GM21737 (cell line): ENCODE data around the gene MAGI2.

Source experiments
- ATAC-seq: cut with Tn5 transposase; IDR thresholded peaks from one replicate; pipeline ENCODE4 v1.9.1; 2021; ENCODE audit warnings: mild to moderate bottlenecking, moderate library complexity; ENCODE audit not compliant: unreplicated experiment

The MAGI2 gene

DNA sequence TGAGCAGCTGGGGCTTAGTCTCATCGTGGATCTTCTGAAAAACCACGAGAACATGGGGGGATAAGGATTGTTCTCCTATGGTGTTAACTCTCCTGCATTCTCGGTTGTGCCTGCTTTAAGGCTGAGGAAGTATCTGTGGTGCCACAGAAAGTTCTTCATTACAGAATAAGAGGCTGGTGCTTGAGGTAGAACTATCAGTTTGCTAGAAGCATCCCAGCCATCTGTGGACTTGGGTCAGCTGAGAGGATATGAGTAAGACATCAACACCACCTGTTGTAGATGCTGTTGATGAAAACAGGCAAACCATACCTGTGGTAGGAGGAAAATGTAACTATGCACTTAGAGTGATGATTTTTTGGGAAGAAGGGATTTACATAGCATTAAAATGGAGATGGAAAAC lies 1238.3 kb downstream of the MAGI2 start:
- ATAC-seq: no peak

DNA sequence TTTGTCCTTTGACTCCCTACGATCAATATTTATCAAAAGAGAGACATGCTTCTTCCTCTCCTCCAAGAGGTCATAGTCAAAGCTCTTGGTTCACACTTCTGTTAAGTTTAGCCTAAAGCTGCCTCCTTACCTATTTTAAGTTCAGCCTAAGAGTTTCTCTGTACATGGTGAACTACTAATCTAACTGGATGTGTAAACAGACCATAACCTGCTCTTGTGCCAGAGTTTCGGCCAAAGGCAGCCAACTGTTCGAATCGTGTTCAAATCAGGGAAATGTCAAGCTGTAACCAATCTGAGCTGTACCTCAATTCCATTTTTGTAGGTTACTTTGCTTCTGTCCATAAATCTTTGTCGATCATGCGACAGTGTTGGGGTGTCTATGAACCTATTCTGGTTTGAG lies 1240.1 kb downstream of the MAGI2 start:
- ATAC-seq: no peak

GRCh38 chr7:78212476-78213060 lies 1240.9 kb downstream of the MAGI2 start:
- no peak for ATAC-seq

DNA sequence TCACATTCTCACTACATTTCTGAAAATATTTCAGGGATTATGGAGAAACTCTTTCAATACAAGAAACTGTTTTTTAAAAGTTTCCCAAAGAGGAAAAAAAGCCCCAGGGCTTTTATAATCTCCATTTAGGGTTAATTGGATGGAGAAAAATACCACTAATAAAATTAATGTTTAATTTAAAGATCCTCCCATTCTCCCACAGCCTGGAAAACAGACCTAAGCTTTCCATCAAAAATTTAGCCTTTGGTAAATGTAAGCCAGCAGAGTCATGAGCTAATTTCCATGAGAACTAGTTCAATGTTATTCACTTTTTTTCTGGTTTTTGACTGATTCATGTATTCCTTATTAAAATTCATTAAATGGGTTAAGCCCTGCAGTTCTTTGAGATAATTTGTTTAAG lies 1246.2 kb downstream of the MAGI2 start:
- no peak for ATAC-seq

DNA sequence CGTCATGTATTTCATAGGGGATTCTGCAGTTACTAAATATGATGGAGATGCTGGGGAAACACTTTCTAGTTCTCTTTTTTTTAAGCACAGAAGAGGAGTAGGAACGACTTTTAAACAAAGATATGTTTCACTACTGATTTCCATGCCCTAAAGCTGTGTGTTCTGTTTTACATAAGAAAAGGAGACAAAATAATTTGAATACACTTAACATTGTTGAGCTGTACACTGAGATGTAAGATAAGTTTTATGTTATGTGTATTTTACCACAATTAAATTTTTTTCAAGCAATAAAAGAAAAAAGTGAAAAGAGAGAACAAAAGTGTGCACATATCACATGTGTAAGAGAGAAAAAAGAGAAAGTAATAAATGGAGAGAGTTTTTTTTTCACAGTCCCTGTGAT lies 1246.7 kb downstream of the MAGI2 start:
- no peak for ATAC-seq

GRCh38 chr7:78203042-78203720 lies 1250.3 kb downstream of the MAGI2 start:
- ATAC-seq: no peak

DNA sequence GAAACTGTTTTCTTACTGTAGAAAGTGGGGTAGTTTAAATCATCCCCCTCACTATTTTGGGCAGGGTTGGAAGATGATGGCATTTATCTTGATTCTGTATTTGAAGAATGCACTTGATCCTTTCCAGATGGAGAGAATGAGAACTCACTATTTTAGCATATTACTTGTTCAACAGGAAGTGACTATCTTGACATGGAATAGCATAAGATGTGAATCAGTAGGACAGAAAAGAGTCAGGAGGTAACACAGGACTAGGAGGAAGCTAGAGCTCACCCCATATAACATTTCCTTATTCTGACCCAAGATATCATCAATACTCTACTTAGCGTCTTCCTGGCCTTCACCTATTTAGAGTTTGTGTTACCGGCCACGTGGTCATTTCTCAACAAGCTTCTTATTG lies 1254.7 kb downstream of the MAGI2 start:
- no peak for ATAC-seq

- ATAC-seq: no peak
These were observed 1256.0 kb downstream of the MAGI2 start for GRCh38 chr7:78197447-78197846.

DNA sequence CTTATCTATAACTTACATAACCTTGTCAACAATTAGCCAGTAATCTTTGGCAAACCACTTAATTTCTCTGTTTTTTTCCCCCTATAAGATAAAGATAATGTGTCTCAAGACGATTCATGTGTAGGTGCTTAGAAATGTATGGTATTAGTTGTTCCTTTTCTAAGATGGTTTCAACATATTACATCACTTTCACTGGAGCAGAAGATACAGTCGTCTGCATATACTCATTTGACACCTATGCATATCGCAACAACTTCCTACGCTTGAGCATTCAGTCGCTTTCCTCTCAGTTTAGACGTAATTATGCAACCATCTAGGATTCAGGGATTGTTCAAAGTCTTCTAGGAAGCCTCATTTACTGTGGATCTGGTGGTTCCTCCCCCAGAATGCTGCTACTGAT lies 1258.2 kb downstream of the MAGI2 start:
- no peak for ATAC-seq

DNA sequence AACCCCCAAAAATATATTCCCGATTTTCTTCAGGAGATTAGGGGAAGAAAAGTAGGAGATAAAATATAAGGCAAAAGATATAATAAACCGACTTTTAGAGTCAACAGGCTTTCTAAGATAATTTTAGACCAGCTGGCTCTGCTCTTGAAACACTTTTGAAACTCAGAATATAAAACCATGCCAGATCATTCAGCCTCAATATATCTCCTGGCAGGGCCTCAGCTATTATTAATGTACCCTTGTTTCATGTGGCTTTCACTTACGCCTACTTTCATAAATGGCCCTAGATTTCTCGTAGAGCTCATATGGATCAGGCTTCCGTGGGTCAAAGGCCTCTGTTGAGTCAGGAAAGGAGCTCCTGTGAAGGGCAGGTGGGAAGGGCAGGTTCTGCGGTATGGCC lies 1258.9 kb downstream of the MAGI2 start:
- no peak for ATAC-seq

DNA sequence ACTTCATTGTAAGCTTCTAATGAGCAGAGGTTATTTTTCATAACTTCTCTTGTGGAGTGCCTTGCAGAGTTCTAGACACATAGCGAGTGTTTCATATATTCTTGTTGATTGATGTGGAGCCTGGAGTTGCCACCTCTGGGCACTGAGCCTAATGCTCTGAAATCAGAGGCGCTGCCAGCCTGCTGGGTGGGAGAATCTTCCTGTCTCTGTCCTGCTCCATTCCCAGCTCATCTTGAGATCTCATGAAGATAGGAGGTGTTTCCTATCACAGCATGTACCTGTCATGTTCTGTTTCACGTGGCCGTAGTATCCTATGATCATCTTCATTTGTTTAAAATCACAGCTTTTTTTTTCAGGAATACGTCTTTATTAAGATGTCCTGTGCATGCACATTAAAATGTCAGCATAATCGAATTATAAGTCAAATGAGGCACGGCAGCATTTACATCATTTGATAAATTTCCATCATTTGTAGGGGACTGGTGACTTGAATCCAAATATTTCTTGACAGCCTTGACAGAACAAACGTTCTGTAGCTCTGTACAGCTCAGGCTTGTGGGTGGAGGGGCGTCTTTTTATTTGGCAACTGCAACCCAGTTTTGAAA lies 1261.9 kb downstream of the MAGI2 start:
- ATAC-seq: no peak

DNA sequence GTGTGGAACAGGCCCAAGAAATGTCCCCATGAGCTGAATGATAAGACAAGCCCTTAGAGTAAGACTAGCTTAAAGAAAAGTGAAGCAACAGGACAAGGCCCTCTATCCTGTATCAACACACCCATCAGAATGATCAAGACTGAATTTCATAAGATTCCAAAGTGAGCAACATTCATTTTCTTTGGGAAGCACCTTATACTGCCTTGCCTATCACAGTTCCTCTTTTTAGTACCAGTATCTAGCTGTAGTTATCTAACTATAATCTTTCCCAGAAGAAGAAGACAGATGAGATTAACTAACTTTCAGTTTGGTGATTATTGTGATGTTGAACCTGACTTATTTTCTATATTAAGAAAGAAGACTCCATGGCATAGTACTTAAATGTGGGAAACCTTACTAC lies 1263.7 kb downstream of the MAGI2 start:
- no peak for ATAC-seq

DNA sequence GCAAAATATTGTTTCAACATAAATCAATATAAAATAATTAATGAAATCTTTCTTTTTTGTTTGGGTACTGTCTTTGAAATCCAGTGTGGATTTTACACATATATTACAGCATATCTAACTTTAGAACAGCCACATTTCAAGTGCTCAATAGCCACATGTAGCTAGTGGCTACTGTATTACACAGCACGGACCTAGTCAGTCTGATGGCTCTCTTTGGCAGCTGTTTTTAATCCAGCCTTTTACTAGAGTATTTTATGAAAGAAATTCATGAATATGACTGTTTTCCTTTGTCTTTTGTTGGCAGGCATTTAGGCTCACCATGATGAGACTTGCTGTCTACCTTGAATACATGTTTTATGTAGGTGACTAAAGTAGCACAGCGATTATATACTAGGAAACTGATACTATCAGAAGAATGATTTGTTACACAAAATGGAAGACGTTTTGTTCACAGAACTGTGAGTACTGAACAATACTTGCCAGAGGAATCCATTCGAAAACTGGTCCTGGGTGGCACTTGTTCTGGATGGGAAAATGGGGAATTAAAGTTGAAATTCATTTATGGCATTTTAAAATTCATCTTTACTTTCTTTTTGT lies 1268.2 kb downstream of the MAGI2 start:
- ATAC-seq: no peak

- ATAC-seq: no peak
These were observed 1269.2 kb downstream of the MAGI2 start for GRCh38 chr7:78184299-78184698.

DNA sequence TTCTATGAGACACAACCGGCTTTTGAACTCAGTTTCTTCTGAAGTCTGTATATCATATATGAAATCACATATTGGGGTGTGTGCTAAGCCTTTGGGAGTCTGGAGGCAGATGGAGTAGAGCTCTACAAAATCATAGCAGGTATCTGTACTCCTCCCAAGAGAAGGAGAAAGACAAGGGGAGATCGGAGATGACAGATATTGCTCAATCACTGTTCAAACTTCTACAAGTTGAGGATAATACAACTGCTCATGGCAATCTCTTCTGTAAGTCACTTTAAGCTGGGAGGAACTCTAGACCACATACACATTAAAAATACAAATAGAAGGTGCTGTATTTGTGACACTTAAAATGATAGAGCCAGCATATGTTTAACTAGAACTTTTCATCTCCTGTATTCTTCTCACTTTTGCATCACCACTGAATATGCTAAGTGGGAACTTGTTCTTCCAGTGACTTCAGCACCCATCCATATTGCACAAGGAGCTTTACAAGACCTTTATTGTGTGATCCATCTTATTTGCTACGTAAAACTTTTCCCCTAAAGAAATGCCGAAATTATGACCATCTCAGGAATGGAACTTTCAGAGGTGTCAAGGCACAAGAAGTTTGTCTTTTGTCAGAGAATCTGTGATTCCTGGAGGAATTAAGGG lies 1273.5 kb downstream of the MAGI2 start:
- no peak for ATAC-seq

DNA sequence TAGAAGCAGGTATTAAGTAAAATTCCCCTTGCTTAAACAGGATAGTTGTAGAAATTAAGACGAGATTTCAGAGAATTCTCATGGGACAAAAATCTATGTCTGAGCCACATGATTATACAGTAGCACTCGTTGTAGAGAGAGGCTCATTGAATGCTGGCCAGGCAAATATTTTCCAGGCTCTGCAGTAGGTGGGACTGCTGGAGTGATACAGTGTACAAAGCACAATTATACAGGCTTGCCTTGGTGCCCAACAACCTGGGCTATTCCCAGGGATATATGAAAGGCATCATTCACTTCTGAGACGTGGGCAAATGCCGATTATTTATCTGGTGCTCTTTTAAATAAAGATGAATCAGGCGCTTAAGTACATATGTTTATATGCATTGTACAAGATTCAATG lies 1274.3 kb downstream of the MAGI2 start:
- ATAC-seq: no peak

DNA sequence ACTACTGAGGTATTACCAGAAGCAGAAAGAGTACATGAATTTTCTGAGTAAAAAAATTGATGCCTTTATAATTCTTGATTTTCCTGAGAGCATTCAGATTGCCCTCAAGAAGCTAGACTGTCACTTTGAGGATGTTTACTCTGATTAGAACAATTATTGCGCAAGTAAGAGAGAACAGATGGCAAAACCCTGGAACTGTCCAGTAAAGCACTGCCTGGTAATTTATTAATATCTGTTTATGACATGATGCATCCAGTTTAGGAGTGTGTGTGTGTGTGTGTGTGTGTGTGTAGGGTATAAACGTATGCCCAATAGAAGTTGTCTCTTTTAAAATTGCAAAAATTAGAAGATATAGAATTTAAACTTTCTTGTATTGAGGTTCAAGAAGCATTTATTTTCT lies 1275.1 kb downstream of the MAGI2 start:
- no peak for ATAC-seq

- no peak for ATAC-seq
These were observed 1277.3 kb downstream of the MAGI2 start for GRCh38 chr7:78176171-78176570.

DNA sequence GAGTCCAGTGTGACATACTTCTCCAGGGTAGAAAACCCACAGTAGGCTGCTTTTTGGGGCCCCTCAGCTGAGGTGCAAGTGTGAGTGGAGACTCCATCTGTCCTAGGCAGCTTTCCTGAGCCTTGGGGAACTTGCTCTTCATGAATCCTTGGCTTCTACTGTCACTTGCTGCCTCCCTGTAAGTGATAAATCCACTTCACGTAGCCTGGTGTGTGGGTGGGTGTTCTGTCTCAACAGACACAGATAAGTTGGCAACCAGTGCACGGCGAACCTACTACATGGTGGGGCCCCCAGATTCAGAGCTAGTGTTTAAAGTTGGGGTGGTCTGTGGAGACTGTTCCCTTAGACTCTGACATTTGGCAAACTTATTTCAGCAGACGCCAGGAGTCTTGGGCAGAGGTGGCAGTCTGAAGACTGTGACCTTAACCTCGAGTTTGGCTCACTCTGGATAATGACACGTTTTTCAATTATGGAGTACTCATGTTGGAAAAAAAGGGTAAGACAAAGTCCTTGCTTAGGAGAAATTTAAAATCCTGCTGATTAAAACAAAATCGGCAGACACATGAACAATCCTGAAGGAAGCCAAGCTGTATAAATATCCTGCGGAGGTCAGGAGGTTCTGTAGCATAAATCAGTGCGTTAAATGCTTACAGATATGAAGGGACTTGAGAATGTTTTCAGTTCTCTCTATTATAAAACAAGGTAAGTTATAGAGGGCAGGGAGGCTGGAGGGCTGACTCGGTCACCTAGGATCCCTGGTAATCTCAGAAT lies 1278.0 kb downstream of the MAGI2 start:
- no peak for ATAC-seq

GRCh38 chr7:78173666-78174065 lies 1279.8 kb downstream of the MAGI2 start:
- no peak for ATAC-seq
